Caki2 (cell line): Measurements from ENCODE around the gene EBI3. TPM values are rescaled to one million over a fixed set of nuclear protein-coding genes. Genes with fewer than 3 reads are reported as not detected.
A peak's percentile ranks its signal among the peaks of the same experiment; 100 is the strongest.
"Not testable (repeated sequence)": the region's sequence is repeated elsewhere in the genome, so short reads cannot be mapped to it uniquely, and the experiment has no call there.

Experiments used
- DNase-seq: peaks from one replicate; pipeline ENCODE4 v3.0.0-alpha.2; 2015; ENCODE audit warnings: low read depth
- in situ Hi-C: cut with HindIII; loops from 2 replicates; pipeline ENCODE4 v1.10.0; 2016; ENCODE audit warnings: low sequenced_read_pairs, low pct_unique_long_range_greater_than_20kb, mixed read lengths
- total RNA-seq: library from RNA; depleted of rRNA; stranded (reverse); fragments of >200 nt; shearing (Covaris generic); gene quantifications from 2 replicates; pipeline ENCODE4 v1.2.3, GENCODE V29; 2014; ENCODE audit warnings: low replicate concordance; rRNA removed

The EBI3 gene
- total RNA-seq, result 0.14 and 3.3 TPM in 2 replicates

- in situ Hi-C loops, result no loop called here
- DNase-seq, result peak; percentile 72
Measured at GRCh38 chr19:4229179-4229931, at the start of gene EBI3. TSS of gene EBI3 (plus strand) at chr19:4229523. CDS start at chr19:4229551, 28 bp downstream.

- in situ Hi-C loops, result no loop called here
- DNase-seq, result no peak
Measured at GRCh38 chr19:4181053-4181508, 48.2 kb upstream of the EBI3 start.

GRCh38 chr19:4182084-4182810, 47.1 kb upstream of the EBI3 start, which contains the start of the genes ANKRD24 and SIRT6:
TSS of gene ANKRD24 (plus strand) at chr19:4182689. CDS start at chr19:4186426, 3,737 bp downstream.
TSS of gene SIRT6 (minus strand) at chr19:4182563. CDS start at chr19:4182539, 24 bp downstream.
- in situ Hi-C loops, result no loop called here
- peak; percentile 93 for DNase-seq

- DNase-seq, result no peak
- in situ Hi-C loops, result no loop called here
Measured at GRCh38 chr19:4183967-4184717, 45.2 kb upstream of the EBI3 start.

GRCh38 chr19:4184718-4185352, 44.5 kb upstream of the EBI3 start:
- in situ Hi-C loops, result no loop called here
- DNase-seq, result no peak

GRCh38 chr19:4185413-4186086, 43.8 kb upstream of the EBI3 start:
- no peak for DNase-seq
- in situ Hi-C loops, result no loop called here

GRCh38 chr19:4186087-4186993, 43.0 kb upstream of the EBI3 start:
- peak; percentile 74 for DNase-seq
- in situ Hi-C loops, result no loop called here

- in situ Hi-C loops, result no loop called here
- no peak for DNase-seq
Measured at GRCh38 chr19:4187313-4188122, 41.8 kb upstream of the EBI3 start.

- DNase-seq, result no peak
- in situ Hi-C loops, result no loop called here
Measured at GRCh38 chr19:4189641-4190040, 39.7 kb upstream of the EBI3 start.

GRCh38 chr19:4192537-4192936, 36.8 kb upstream of the EBI3 start:
- DNase-seq, in situ Hi-C loops: not testable (repeated sequence)

GRCh38 chr19:4194353-4194752, 35.0 kb upstream of the EBI3 start:
- in situ Hi-C loops, result no loop called here
- no peak for DNase-seq

- in situ Hi-C loops, result no loop called here
- no peak for DNase-seq
Measured at GRCh38 chr19:4196009-4196408, 33.3 kb upstream of the EBI3 start.

GRCh38 chr19:4196587-4197148, 32.7 kb upstream of the EBI3 start:
- in situ Hi-C loops, result no loop called here
- no peak for DNase-seq

- DNase-seq, result no peak
- in situ Hi-C loops, result no loop called here
Measured at GRCh38 chr19:4197228-4197624, 32.1 kb upstream of the EBI3 start.

- in situ Hi-C loops, result no loop called here
- no peak for DNase-seq
Measured at GRCh38 chr19:4197625-4198466, 31.5 kb upstream of the EBI3 start.
